ENCODE measurements around the gene MLF1. TPM values are rescaled to one million over a fixed set of nuclear protein-coding genes. Genes with fewer than 3 reads are reported as not detected.
A peak's percentile ranks its signal among the peaks of the same experiment; 100 is the strongest.

Gene MLF1
- total RNA-seq, 5 donors from 2014 or later (not counting 1 experiment from before 2014, with no cell fraction given): 0.54 to 8.4 (median 1.5) TPM

DNA sequence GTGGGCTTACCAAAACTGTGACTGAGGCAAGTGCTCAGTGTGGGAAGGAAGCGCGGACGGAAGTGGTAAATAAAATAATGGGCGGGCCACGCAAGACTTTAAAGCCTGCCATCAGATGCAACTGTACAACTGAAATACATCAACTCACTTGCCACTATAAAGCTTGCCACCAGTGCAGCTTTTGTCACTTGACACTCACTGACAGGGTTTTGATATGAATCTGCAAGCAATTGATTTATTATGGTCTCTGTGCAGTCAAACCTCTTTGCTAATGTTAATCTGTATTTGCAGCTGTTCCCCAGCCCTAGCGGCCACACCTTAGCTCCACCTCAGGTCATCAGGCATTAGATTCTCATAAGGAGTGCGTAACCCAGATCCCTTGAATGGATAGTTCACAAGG is 71.0 kb downstream of the MLF1 start:
- WGBS (ENCODE audit: insufficient coverage): 83% methylated on average over 1 of the region's 7 CpGs
- DNase-seq (peak in 2 of 35 experiments; percentile 1 to 28), ATAC-seq (replicated peaks in 1 of 4) (no peak)
- H3K9me3 ChIP-seq: no peaks in the 10 kb centered on the region
- Mint-ChIP-seq H3K4me1 (peaks cover 28 to 40% (median 36%) of the 10 kb centered on the region in 3 donors), H3K9me3 (no peaks in the 10 kb centered on the region), H3K4me3 (no peak overlapping the region), H3K36me3 (peaks cover 9% of the 10 kb centered on the region), H3K27ac (peak overlapping the region; percentile 22 to 87), H3K27me3 (no peaks in the 10 kb centered on the region)
- H3K4me1 ChIP-seq (ENCODE audit: control insufficient read depth in 1 of 2, extremely low read depth in 1 of 2, insufficient read depth in 2 of 2, low read length in 2 of 2): peaks cover 6 to 19% of the 10 kb centered on the region in 2 experiments
- POLR2A ChIA-PET: no interaction called here
- CTCF ChIA-PET: interaction anchor here (0.8 to 1.0 kb wide), 2 partner anchors 9 to 85 kb away, joined by 3 read pairs; no protein-coding TSS in a partner anchor
- H3K27ac ChIP-seq (ENCODE audit: low read length): peak overlapping the region; percentile 31
- no peaks in the 10 kb centered on the region for H3K27me3 ChIP-seq (replicated peaks in 1 of 2; ENCODE audit: control insufficient read depth in 2 of 2, extremely low read depth in 1 of 2, insufficient read depth in 2 of 2, low read length in 1 of 2)
- H3K4me3 ChIP-seq (ENCODE audit: control insufficient read depth in 1 of 2, extremely low read depth in 1 of 2, low read length in 1 of 2): no peak overlapping the region
- H3K36me3 ChIP-seq (ENCODE audit: control insufficient read depth in 2 of 2, extremely low read depth in 1 of 2, insufficient read depth in 1 of 2, low read length in 1 of 2): peaks cover 0 to 6% of the 10 kb centered on the region in 2 donors

DNA sequence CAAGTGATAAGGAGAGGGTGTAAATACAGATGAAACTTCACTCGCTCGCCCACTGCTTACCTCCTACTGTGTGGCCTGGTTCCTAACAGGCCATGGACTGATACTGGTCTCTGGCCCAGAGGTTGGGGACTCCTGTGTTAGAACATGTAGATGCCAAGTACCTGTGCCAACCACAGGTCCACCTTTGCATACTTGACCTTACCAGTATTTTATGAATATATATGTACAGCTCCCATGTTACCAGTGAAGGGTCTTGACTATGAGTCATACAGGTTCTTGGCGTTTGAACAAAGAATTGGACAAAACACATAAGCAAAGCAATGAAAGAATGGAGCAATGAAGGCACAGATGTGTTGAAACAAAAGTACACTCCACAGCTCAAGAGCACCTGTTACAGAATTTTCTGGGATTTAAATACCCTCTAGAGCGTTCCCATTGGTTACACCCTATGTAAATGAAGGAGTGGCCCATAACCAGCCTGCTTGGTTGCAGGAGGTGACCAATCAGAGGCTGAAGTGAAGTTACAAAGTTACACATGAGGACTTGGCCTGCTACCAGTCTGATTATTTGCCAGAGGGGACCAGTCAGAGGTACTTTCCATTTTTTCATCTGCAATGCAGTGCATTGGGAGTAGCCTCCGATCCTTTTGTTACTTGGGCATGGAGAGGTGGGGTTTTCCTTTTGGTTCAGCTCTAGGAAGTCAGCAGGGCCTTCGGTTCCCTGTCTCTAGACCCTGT is 71.6 kb downstream of the MLF1 start:
- Mint-ChIP-seq H3K4me1 (peaks cover 32 to 45% (median 39%) of the 10 kb centered on the region in 3 donors), H3K9me3 (no peaks in the 10 kb centered on the region), H3K4me3 (no peak overlapping the region), H3K27ac (peak overlapping the region; percentile 22 to 65), H3K36me3 (peaks cover 10% of the 10 kb centered on the region), H3K27me3 (no peaks in the 10 kb centered on the region)
- DNase-seq (no peak), ATAC-seq (replicated peaks in 1 of 4) (no peak)
- H3K9me3 ChIP-seq: no peaks in the 10 kb centered on the region
- H3K27ac ChIP-seq (ENCODE audit: low read length): peak overlapping the region; percentile 31
- ChIA-PET POLR2A (no interaction called here), CTCF (interaction anchor here (0.8 to 4.7 kb wide), 4 partner anchors 9 to 103 kb away, joined by 3 to 59 read pairs (median 4); no protein-coding TSS in a partner anchor)
- no peak overlapping the region for H3K4me3 ChIP-seq (ENCODE audit: control insufficient read depth in 1 of 2, extremely low read depth in 1 of 2, low read length in 1 of 2)
- no peaks in the 10 kb centered on the region for H3K27me3 ChIP-seq (replicated peaks in 1 of 2; ENCODE audit: control insufficient read depth in 2 of 2, extremely low read depth in 1 of 2, insufficient read depth in 2 of 2, low read length in 1 of 2)
- peaks cover 0 to 10% of the 10 kb centered on the region in 2 donors for H3K36me3 ChIP-seq (ENCODE audit: control insufficient read depth in 2 of 2, extremely low read depth in 1 of 2, insufficient read depth in 1 of 2, low read length in 1 of 2)
- WGBS (ENCODE audit: insufficient coverage): 100% methylated on average over 2 of the region's 6 CpGs
- H3K4me1 ChIP-seq (ENCODE audit: control insufficient read depth in 1 of 2, extremely low read depth in 1 of 2, insufficient read depth in 2 of 2, low read length in 2 of 2): peaks cover 6 to 19% of the 10 kb centered on the region in 2 experiments

DNA sequence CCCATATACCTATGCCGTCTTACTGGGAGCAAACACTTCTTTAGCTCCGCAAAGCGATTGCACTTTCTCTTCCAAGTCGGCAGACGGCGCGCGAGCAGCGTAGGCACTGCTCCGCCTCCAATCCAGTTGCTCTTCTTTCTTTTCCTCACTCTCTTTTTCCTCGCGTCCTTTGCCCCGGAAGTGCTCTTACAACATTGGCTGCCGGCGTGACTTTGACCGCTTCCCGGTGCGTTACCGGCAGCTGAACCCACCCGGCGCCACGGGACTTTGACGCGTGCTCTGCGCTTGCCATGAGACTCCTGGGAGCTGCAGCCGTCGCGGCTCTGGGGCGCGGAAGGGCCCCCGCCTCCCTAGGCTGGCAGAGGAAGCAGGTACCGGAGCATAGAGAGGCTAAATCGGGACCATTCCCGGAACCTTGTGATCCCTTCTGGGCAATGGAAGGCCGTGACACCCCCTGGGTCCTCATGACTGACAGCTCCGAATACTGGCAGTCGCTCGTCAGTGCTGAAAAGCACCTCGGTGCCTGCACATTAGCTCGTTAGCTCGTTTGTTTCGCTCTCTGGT is 73.4 kb downstream of the MLF1 start, which contains the start of gene GFM1:
TSS of gene GFM1 (plus strand) at position 183 of the 564 bp plus-strand sequence. CDS start at position 291, 108 bp downstream.
- H3K27ac ChIP-seq (ENCODE audit: low read length): peak within 1 kb of the TSS; percentile 40
- ChIA-PET CTCF (interaction anchor here (0.5 to 4.7 kb wide), 22 partner anchors 10 to 1920 kb away, joined by 3 to 59 read pairs (median 4); partner anchors contain the start of genes LXN (in 1 of the 2), MFSD1 (in 1 of the 2), RSRC1 (in 1 of the 2) and TRIM59 (in 1 of the 2)), POLR2A (interaction anchor here (0.6 to 2.2 kb wide), 5 partner anchors 10 to 1483 kb away, joined by 3 to 12 read pairs (median 6); partner anchors contain the start of gene MFSD1 (in 1 of the 2))
- no peaks in the 10 kb centered on the region for H3K27me3 ChIP-seq (replicated peaks in 1 of 2; ENCODE audit: control insufficient read depth in 2 of 2, extremely low read depth in 1 of 2, insufficient read depth in 2 of 2, low read length in 1 of 2)
- H3K4me3 ChIP-seq (ENCODE audit: control insufficient read depth in 1 of 2, extremely low read depth in 1 of 2, low read length in 1 of 2): peak within 1 kb of the TSS; percentile 74 to 99
- ATAC-seq (replicated peaks in 1 of 4): peak; percentile 94 to 98 (median 96)
- no peaks in the 10 kb centered on the region for H3K27me3 Mint-ChIP-seq
- H3K36me3 ChIP-seq (ENCODE audit: control insufficient read depth in 2 of 2, extremely low read depth in 1 of 2, insufficient read depth in 1 of 2, low read length in 1 of 2): peaks cover 0 to 22% of the 10 kb centered on the region in 2 donors
- H3K27ac Mint-ChIP-seq: peak within 1 kb of the TSS; percentile 88 to 94
- H3K4me1 Mint-ChIP-seq: peaks cover 38 to 53% (median 48%) of the 10 kb centered on the region in 3 donors
- no peaks in the 10 kb centered on the region for H3K9me3 ChIP-seq
- WGBS (ENCODE audit: insufficient coverage): under 1% methylated on average over 42 of the region's 42 CpGs
- peak within 1 kb of the TSS; percentile 89 to 97 (median 96) for H3K4me3 Mint-ChIP-seq
- H3K36me3 Mint-ChIP-seq: peaks cover 21% of the 10 kb centered on the region
- H3K9me3 Mint-ChIP-seq: no peaks in the 10 kb centered on the region
- peak; percentile 73 to 95 (median 87) for DNase-seq
- peaks cover 6 to 19% of the 10 kb centered on the region in 2 experiments for H3K4me1 ChIP-seq (ENCODE audit: control insufficient read depth in 1 of 2, extremely low read depth in 1 of 2, insufficient read depth in 2 of 2, low read length in 2 of 2)

DNA sequence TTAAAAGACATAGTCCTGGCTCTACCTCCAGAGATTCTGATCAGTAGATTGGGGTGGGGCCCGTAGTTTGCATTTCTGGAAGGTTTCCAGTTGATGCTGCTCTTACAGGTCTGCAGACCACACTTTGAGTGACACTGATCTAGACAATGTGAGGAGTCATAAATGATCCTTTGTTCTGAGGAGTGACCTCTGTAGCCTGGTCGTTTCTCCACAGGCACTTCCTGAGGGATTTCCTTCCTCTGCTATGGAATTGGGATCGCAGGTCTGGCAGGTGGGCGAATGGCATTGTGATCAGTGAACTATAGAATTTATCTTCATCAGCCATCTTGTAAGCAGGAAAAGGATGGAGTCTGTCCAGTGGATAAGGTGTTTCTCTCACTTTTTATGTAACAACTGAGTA is 78.8 kb downstream of the MLF1 start:
- no peaks in the 10 kb centered on the region for H3K9me3 ChIP-seq
- Mint-ChIP-seq H3K36me3 (peaks cover 42% of the 10 kb centered on the region), H3K4me3 (no peak overlapping the region), H3K9me3 (no peaks in the 10 kb centered on the region), H3K27ac (peak overlapping the region; percentile 5 to 39), H3K27me3 (no peaks in the 10 kb centered on the region), H3K4me1 (peaks cover 34 to 44% (median 38%) of the 10 kb centered on the region in 3 donors)
- ATAC-seq (replicated peaks in 1 of 4): no peak
- no peaks in the 10 kb centered on the region for H3K27me3 ChIP-seq (replicated peaks in 1 of 2; ENCODE audit: control insufficient read depth in 2 of 2, extremely low read depth in 1 of 2, insufficient read depth in 2 of 2, low read length in 1 of 2)
- ChIA-PET CTCF (no interaction called here), POLR2A (no interaction called here)
- peaks cover 0 to 54% of the 10 kb centered on the region in 2 donors for H3K36me3 ChIP-seq (ENCODE audit: control insufficient read depth in 2 of 2, extremely low read depth in 1 of 2, insufficient read depth in 1 of 2, low read length in 1 of 2)
- peaks cover 0 to 4% of the 10 kb centered on the region in 2 experiments for H3K4me1 ChIP-seq (ENCODE audit: control insufficient read depth in 1 of 2, extremely low read depth in 1 of 2, insufficient read depth in 2 of 2, low read length in 2 of 2)
- 100% methylated on average over 1 of the region's 4 CpGs for WGBS (ENCODE audit: insufficient coverage)
- no peak for DNase-seq
- no peak overlapping the region for H3K27ac ChIP-seq (ENCODE audit: low read length)
- no peak overlapping the region for H3K4me3 ChIP-seq (ENCODE audit: control insufficient read depth in 1 of 2, extremely low read depth in 1 of 2, low read length in 1 of 2)

DNA sequence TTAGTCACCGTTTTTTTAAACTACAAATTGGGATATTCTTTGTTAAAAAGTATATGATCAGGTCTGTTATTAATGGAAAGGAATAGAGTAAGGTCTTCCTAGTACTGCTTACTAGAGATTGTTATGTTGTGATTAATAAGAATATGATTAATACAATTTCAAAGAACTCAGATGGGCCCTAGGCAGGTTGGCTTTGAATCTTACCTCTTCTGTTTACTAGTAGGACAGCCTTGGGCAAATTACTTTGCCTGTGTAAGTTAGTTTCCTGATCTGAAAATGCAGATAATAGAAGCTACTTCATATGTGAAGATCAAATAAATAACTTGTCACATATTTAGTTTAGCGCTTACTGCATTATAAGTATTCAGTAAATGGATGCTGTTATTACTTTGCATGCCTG is 80.2 kb downstream of the MLF1 start:
- Mint-ChIP-seq H3K27me3 (no peaks in the 10 kb centered on the region), H3K4me3 (no peak overlapping the region), H3K36me3 (peaks cover 41% of the 10 kb centered on the region), H3K4me1 (peaks cover 20 to 32% (median 27%) of the 10 kb centered on the region in 3 donors), H3K9me3 (no peaks in the 10 kb centered on the region), H3K27ac (no peak overlapping the region)
- Histone ChIP-seq H3K4me1 (ENCODE audit: control insufficient read depth in 1 of 2, extremely low read depth in 1 of 2, insufficient read depth in 2 of 2, low read length in 2 of 2) (no peaks in the 10 kb centered on the region), H3K4me3 (ENCODE audit: control insufficient read depth in 1 of 2, extremely low read depth in 1 of 2, low read length in 1 of 2) (no peak overlapping the region), H3K27ac (ENCODE audit: low read length) (no peak overlapping the region), H3K27me3 (replicated peaks in 1 of 2; ENCODE audit: control insufficient read depth in 2 of 2, extremely low read depth in 1 of 2, insufficient read depth in 2 of 2, low read length in 1 of 2) (no peaks in the 10 kb centered on the region), H3K36me3 (ENCODE audit: control insufficient read depth in 2 of 2, extremely low read depth in 1 of 2, insufficient read depth in 1 of 2, low read length in 1 of 2) (peaks cover 0 to 59% of the 10 kb centered on the region in 2 donors), H3K9me3 (no peaks in the 10 kb centered on the region)
- ChIA-PET POLR2A (interaction anchor here in 1 of 2 donors (0.6 kb wide), 1 partner anchor 159 kb away, joined by 3 read pairs; no protein-coding TSS in a partner anchor), CTCF (interaction anchor here in 1 of 2 donors (0.7 to 1.3 kb wide), 3 partner anchors 8 to 11 kb away, joined by 3 to 5 read pairs (median 4); no protein-coding TSS in a partner anchor)
- no peak for ATAC-seq (replicated peaks in 1 of 4)
- no peak for DNase-seq
- WGBS (ENCODE audit: insufficient coverage): no CpG with 5 or more reads among the region's 2 CpGs

DNA sequence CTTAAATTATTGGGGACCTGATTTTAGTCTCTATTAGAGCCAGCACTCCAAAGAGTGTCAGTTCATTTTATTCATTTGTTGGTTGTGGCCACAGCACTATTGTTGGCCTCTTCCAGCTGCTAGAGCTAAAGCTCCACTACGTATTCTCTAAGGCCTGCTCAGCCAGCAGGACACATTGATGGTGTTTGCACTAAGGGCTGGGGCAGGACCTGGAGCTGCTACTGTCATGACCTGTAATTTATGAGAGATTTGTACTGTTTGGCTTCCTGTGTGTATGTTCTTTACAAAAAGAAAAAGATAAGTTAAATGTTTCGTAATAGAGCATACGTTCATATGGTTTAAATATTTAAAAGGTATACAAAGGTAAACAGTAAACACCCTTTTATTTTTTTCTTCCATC is 81.5 kb downstream of the MLF1 start:
- Mint-ChIP-seq H3K27ac (no peak overlapping the region), H3K9me3 (no peaks in the 10 kb centered on the region), H3K4me3 (no peak overlapping the region), H3K27me3 (no peaks in the 10 kb centered on the region), H3K36me3 (peaks cover 42% of the 10 kb centered on the region), H3K4me1 (peaks cover 13 to 25% (median 17%) of the 10 kb centered on the region in 3 donors)
- H3K4me1 ChIP-seq (ENCODE audit: control insufficient read depth in 1 of 2, extremely low read depth in 1 of 2, insufficient read depth in 2 of 2, low read length in 2 of 2): no peaks in the 10 kb centered on the region
- POLR2A ChIA-PET: interaction anchor here in 1 of 2 donors (1.0 kb wide), 1 partner anchor 10 kb away, joined by 3 read pairs; no protein-coding TSS in a partner anchor
- WGBS (ENCODE audit: insufficient coverage): 100% methylated on average over 1 of the region's 3 CpGs
- no peak for DNase-seq
- H3K27me3 ChIP-seq (replicated peaks in 1 of 2; ENCODE audit: control insufficient read depth in 2 of 2, extremely low read depth in 1 of 2, insufficient read depth in 2 of 2, low read length in 1 of 2): no peaks in the 10 kb centered on the region
- no peak for ATAC-seq (replicated peaks in 1 of 4)
- no peak overlapping the region for H3K27ac ChIP-seq (ENCODE audit: low read length)
- H3K36me3 ChIP-seq (ENCODE audit: control insufficient read depth in 2 of 2, extremely low read depth in 1 of 2, insufficient read depth in 1 of 2, low read length in 1 of 2): peaks cover 0 to 61% of the 10 kb centered on the region in 2 donors
- no peaks in the 10 kb centered on the region for H3K9me3 ChIP-seq
- no peak overlapping the region for H3K4me3 ChIP-seq (ENCODE audit: control insufficient read depth in 1 of 2, extremely low read depth in 1 of 2, low read length in 1 of 2)
- CTCF ChIA-PET: interaction anchor here in 1 of 2 donors (0.5 kb wide), 2 partner anchors 47 to 137 kb away, joined by 3 to 6 read pairs; no protein-coding TSS in a partner anchor

All from T-cell (primary cell).